GM12872 (cell line): ENCODE data around the gene MKS1.

Source experiments
- CTCF ChIP-seq: IDR thresholded peaks from 3 replicates; pipeline ENCODE4 v1.5.1; 2011; ENCODE audit warnings: low read depth, mild to moderate bottlenecking, low read length, moderate library complexity; ENCODE audit not compliant: insufficient read depth

MKS1 gene

GRCh38 chr17:58219007-58219788, at the start of gene MKS1:
Gene MKS1, minus strand, starts transcription at chr17:58219255. Its CDS starts 25 bp downstream, at chr17:58219230.
- peak; percentile 84 for TF ChIP-seq CTCF

- TF ChIP-seq CTCF: no peak
These were observed 49.3 kb upstream of the MKS1 start for GRCh38 chr17:58268326-58268725.

- TF ChIP-seq CTCF: no peak
These were observed 48.6 kb upstream of the MKS1 start for GRCh38 chr17:58267347-58268324.

GRCh38 chr17:58265902-58266875, 47.1 kb upstream of the MKS1 start:
- no peak for TF ChIP-seq CTCF

DNA sequence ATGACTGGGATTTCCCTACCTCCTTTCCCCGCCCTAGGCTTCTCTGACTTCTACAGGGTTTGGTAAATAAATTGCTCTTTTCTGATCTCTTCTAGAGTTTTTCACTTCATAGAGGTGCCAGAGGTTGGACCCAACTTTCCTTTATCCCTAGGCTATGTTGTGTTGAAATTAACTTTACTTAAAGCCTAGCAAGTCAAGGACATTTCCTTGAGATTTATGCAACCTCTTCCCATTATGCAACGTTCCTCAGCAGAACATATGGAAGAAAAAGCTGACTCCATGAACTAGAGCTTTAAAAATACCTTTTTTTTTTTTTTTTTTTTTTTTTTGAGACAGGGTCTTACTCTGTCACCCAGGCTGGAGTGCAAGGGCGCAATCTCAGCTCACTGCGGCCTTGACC, 46.2 kb upstream of the MKS1 start:
- TF ChIP-seq CTCF: no peak

GRCh38 chr17:58264407-58265103, 45.5 kb upstream of the MKS1 start:
- TF ChIP-seq CTCF: no peak
